ENCODE measurements around the gene SRMS.

Gene SRMS

DNA sequence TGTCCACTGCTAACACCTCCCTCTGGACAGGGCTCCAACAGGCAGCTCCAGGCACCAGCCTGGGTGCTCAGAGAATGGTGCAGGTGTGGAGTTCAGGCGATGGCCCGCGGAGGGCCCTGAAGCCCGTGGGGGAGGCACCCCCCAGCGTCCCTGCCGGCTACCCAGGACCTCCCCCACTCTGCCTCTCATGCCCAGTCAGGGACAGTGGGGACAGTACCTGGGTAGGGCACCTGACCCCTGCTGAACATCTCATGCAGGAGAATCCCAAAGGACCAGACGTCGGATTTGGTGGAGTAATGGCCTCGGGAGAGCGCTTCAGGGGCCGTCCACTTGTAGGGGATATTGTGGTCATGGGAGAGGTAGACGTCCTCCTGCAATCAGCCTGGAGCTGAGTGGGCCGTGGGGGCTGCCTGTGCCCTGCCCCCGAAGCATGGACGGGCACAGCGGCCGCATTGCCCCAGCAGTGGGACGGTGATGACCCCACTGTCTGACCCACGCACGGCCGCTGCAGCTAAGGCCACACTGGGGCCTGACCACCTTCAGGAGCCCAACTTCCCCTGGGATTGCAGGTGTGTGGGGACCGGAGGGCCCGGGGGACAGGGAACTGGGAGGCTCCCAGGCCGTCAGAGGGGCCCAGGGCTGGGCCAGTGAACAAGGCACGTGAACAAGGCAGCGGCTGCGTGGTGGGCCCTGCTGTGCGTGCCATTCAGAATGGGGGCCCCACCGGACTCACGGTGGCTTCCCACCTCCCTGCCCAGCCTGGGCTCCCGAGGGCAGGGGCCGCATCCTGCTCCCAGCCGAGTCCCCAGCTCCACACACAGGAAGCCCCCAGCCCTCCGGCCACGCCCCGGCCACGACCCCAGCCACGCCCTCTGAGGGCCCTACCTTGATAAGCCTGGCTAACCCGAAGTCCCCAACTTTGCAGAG, 17.4 kb downstream of the SRMS start:
- Histone ChIP-seq H3K27ac (no peak overlapping the region), H3K27me3 (peaks cover 57% of the 10 kb centered on the region), H3K9me3 (no peaks in the 10 kb centered on the region), H3K4me3 (ENCODE audit: low read depth in 1 of 2, low read length in 1 of 2) (no peak overlapping the region), H3K4me1 (ENCODE audit: control insufficient read depth in 1 of 2, insufficient read depth in 1 of 2, low read depth in 1 of 2, low read length in 1 of 2) (no peaks in the 10 kb centered on the region), H3K36me3 (no peaks in the 10 kb centered on the region)
- TF ChIP-seq, protein P1, sequence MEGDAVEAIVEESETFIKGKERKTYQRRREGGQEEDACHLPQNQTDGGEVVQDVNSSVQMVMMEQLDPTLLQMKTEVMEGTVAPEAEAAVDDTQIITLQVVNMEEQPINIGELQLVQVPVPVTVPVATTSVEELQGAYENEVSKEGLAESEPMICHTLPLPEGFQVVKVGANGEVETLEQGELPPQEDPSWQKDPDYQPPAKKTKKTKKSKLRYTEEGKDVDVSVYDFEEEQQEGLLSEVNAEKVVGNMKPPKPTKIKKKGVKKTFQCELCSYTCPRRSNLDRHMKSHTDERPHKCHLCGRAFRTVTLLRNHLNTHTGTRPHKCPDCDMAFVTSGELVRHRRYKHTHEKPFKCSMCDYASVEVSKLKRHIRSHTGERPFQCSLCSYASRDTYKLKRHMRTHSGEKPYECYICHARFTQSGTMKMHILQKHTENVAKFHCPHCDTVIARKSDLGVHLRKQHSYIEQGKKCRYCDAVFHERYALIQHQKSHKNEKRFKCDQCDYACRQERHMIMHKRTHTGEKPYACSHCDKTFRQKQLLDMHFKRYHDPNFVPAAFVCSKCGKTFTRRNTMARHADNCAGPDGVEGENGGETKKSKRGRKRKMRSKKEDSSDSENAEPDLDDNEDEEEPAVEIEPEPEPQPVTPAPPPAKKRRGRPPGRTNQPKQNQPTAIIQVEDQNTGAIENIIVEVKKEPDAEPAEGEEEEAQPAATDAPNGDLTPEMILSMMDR (IDR thresholded peaks at IDR 0.05): no peak

GRCh38 chr20:63529180-63529860, 18.2 kb downstream of the SRMS start:
- H3K4me1 ChIP-seq (ENCODE audit: control insufficient read depth in 1 of 2, insufficient read depth in 1 of 2, low read depth in 1 of 2, low read length in 1 of 2): no peaks in the 10 kb centered on the region
- no peak overlapping the region for H3K4me3 ChIP-seq (ENCODE audit: low read depth in 1 of 2, low read length in 1 of 2)
- H3K9me3 ChIP-seq: no peaks in the 10 kb centered on the region
- TF ChIP-seq, protein P1 (IDR thresholded peaks at IDR 0.05): no peak
- no peaks in the 10 kb centered on the region for H3K36me3 ChIP-seq
- H3K27me3 ChIP-seq: peaks cover 50% of the 10 kb centered on the region
- no peak overlapping the region for H3K27ac ChIP-seq

DNA sequence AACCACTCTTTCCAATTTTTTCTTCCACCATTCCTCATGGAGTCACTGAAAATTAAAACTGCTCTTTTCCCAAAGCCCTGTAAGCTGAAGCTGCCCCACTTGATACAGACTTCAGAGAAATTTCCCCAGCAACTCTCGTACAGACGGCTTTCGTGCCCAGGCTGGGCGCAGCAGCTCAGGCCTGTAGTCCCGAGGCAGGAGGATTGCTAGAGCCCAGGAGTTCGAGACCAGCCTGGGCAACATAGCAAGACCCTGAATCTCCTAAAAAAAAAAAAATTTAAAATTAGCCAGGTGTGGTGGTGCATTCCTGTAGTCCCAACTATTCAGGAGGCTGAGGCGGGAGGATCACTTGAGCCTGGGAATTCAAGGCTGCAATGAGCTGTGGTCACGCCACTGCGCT, 20.4 kb downstream of the SRMS start:
- Histone ChIP-seq H3K9me3 (no peaks in the 10 kb centered on the region), H3K4me3 (ENCODE audit: low read depth in 1 of 2, low read length in 1 of 2) (no peak overlapping the region), H3K27me3 (peaks cover 40% of the 10 kb centered on the region), H3K27ac (no peak overlapping the region), H3K36me3 (no peaks in the 10 kb centered on the region), H3K4me1 (ENCODE audit: control insufficient read depth in 1 of 2, insufficient read depth in 1 of 2, low read depth in 1 of 2, low read length in 1 of 2) (no peaks in the 10 kb centered on the region)
- TF ChIP-seq, protein P1 (IDR thresholded peaks at IDR 0.05): no peak

DNA sequence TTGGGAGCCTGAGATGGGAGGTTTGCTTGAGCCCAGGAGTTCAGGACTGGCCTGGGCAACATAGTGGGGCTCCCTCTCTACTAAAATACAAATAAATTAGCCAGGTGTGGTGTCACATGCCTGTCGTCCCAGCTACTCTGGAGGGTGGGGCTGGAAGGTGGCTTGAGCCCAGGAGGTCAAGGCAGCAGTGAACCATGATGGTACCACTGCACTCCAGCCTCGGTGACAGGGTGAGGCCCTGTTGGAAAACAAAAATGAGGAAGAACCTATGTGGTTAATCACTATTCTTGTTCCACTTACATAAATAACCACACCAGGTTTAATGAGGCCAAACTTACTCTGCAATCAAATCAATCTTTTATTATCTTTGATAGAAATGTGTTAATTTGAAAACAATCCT, 21.6 kb downstream of the SRMS start:
- TF ChIP-seq, protein P1 (IDR thresholded peaks at IDR 0.05): no peak
- Histone ChIP-seq H3K27me3 (peaks cover 47% of the 10 kb centered on the region), H3K9me3 (no peaks in the 10 kb centered on the region), H3K4me3 (ENCODE audit: low read depth in 1 of 2, low read length in 1 of 2) (no peak overlapping the region), H3K4me1 (ENCODE audit: control insufficient read depth in 1 of 2, insufficient read depth in 1 of 2, low read depth in 1 of 2, low read length in 1 of 2) (peaks cover 7 to 8% of the 10 kb centered on the region in 2 experiments), H3K27ac (no peak overlapping the region), H3K36me3 (no peaks in the 10 kb centered on the region)

GRCh38 chr20:63525185-63525584, 22.4 kb downstream of the SRMS start:
- H3K36me3 ChIP-seq: no peaks in the 10 kb centered on the region
- TF ChIP-seq, protein P1 (IDR thresholded peaks at IDR 0.05): no peak
- H3K4me3 ChIP-seq (ENCODE audit: low read depth in 1 of 2, low read length in 1 of 2): no peak overlapping the region
- H3K9me3 ChIP-seq: no peaks in the 10 kb centered on the region
- no peak overlapping the region for H3K27ac ChIP-seq
- H3K27me3 ChIP-seq: peaks cover 52% of the 10 kb centered on the region
- peaks cover 7 to 10% of the 10 kb centered on the region in 2 experiments for H3K4me1 ChIP-seq (ENCODE audit: control insufficient read depth in 1 of 2, insufficient read depth in 1 of 2, low read depth in 1 of 2, low read length in 1 of 2)
